Retinal pigment epithelial cell (primary cell): ENCODE data around the gene ABCC3.

ENCODE experiments used
- DNase-seq: peaks from one replicate; pipeline ENCODE4 v3.0.0-alpha.2; 2010; ENCODE audit warnings: low read depth
- H3K4me3 ChIP-seq: 2 replicates; pipeline ENCODE4 v1.5.1; 2011; ENCODE audit warnings: mild to moderate bottlenecking, low read length, control low read depth, moderate library complexity
- CTCF ChIP-seq: conservative IDR thresholded peaks from 2 replicates; pipeline ENCODE4 v1.5.1; 2011; ENCODE audit warnings: low read depth, low read length, control low read depth, inconsistent platforms

The ABCC3 gene

GRCh38 chr17:50596191-50597037, 38.3 kb upstream of the ABCC3 start:
- H3K4me3 ChIP-seq = no peak overlapping the region
- no peak for DNase-seq
- peak; percentile 36 for TF ChIP-seq CTCF

DNA sequence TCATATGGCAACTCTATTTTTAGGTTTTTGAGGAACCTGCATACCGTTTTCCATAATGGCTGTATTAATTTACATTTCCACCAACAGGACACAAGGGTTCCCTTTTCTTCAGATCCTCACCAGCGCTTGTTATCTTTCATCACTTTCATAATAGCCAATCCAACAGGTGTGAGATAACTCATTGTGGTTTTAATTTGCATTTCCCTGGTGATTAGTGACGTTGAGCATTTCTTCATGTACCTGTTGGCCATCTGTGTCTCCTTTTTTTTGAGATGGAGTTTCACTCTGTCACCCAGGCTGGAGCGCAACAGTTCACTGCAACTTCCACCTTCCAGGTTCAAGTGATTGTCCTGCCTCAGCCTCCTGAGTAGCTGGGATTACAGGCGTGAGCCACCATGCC, 36.2 kb upstream of the ABCC3 start:
- no peak for TF ChIP-seq CTCF
- DNase-seq = no peak
- H3K4me3 ChIP-seq = no peak overlapping the region

DNA sequence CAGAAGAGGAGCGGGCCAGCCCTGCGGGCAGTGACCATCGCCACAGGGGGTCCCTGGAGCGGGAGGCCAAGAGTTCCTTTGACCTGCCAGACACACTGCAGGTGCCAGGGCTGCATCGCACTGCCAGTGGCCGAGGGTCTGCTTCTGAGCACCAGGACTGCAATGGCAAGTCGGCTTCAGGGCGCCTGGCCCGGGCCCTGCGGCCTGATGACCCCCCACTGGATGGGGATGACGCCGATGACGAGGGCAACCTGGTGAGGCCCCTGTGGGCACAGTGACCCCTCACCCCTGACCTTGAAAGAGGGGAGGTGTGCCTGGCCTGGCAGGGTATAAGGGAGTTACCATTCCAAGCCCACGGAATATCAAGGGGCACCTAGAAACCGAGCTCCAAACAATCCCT, 35.1 kb upstream of the ABCC3 start:
- no peak overlapping the region for H3K4me3 ChIP-seq
- no peak for TF ChIP-seq CTCF
- no peak for DNase-seq

GRCh38 chr17:50601823-50602375, 32.8 kb upstream of the ABCC3 start:
- DNase-seq = no peak
- no peak for TF ChIP-seq CTCF
- H3K4me3 ChIP-seq = no peak overlapping the region

DNA sequence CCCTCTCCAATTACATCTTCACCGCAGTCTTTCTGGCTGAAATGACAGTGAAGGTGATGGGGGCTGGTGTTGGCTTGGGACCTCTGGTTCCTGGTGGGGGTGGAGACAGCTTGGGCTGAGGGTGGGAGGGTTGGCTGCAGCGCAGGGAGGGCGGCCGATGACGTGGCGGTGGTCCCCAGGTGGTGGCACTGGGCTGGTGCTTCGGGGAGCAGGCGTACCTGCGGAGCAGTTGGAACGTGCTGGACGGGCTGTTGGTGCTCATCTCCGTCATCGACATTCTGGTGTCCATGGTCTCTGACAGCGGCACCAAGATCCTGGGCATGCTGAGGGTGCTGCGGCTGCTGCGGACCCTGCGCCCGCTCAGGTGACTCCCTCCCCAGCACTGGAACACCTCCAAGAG, 31.8 kb upstream of the ABCC3 start:
- no peak overlapping the region for H3K4me3 ChIP-seq
- DNase-seq = no peak

DNA sequence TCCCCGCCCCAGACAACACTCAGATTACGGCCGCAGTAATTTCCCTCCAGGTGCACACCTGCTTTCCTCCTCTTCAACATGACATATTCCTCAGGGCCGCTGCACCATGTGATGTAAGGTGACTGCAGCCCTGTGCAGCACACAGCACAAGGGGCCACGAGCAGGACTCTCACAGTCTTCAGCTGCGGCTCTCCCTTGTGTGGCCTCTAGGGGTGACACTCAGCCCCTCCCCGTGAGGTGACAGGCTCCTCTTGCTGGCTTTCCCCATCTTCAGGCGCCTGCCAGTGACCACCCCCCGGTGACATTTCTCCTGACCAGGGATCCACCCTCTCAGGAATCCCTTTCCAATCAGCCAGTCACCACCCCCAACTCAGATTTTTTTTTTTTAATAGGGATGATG, 31.3 kb upstream of the ABCC3 start:
- no peak overlapping the region for H3K4me3 ChIP-seq
- DNase-seq = no peak
- TF ChIP-seq CTCF = peak; percentile 23

More for the DNA sequence above, 31.8 kb upstream of the ABCC3 start:
- TF ChIP-seq CTCF = no peak

DNA sequence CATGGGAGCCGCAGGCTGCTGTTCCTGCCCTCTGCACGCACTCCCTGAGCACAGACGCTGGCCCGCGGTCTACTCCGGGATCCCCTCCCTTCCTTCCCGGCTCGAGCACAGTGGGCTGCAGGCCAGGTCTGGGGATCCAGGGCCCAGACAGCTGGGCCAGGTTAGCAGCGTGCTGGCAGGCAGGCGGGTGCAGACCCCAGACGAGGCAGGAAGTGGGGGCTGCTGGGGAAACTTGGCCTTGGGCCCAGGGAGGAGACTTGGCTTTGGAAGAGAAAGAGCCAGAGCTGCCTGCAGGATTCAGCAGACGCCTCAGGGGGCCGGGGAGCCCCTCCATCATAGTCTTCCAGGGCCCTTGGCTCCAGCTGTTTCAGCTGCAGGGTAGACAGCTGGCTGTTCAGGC, 30.2 kb upstream of the ABCC3 start:
- H3K4me3 ChIP-seq = no peak overlapping the region
- DNase-seq = peak; percentile 15
- no peak for TF ChIP-seq CTCF
